HepG2 (cell line): Measurements from ENCODE around the gene PRKAR1B. TPM values are rescaled to one million over a fixed set of nuclear protein-coding genes. Genes with fewer than 3 reads are reported as not detected.

ENCODE experiments used
- CREM ChIP-seq, 2 experiments: sonication (generic) in 1 of 2; formaldehyde crosslinking in 1 of 2; IDR thresholded peaks; 2 replicates each; pipeline versions ENCODE4 v1.4.0 to v1.6.1; 2016 to 2020; ENCODE audit warnings: antibody characterized with exemption in 1 of 2, mild to moderate bottlenecking in 1 of 2, missing genetic modification reagents in 1 of 2
- ERF ChIP-seq: IDR thresholded peaks from 2 replicates; pipeline ENCODE4 v1.6.1; 2018; ENCODE audit warnings: missing biosample characterization, missing genetic modification reagents
- GATAD1 ChIP-seq: IDR thresholded peaks from 2 replicates; pipeline ENCODE4 v1.6.1; 2016; ENCODE audit warnings: missing genetic modification reagents, missing compliant biosample characterization
- MAZ ChIP-seq, 2 experiments: sonication (generic) in 1 of 2; formaldehyde crosslinking in 1 of 2; IDR thresholded peaks; 2 replicates each; pipeline versions ENCODE4 v1.5.0 to v1.6.1; 2012 to 2020; ENCODE audit warnings: low read depth in 2 of 2, mild to moderate bottlenecking in 2 of 2, borderline replicate concordance in 1 of 2, improper control_type of control experiment in 1 of 2, low read length in 1 of 2, missing genetic modification reagents in 1 of 2, moderate library complexity in 1 of 2
- MTA3 ChIP-seq: sonication (generic); formaldehyde crosslinking; IDR thresholded peaks from 2 replicates; pipeline ENCODE4 v1.4.0; 2020; ENCODE audit warnings: missing genetic modification reagents
- SMARCC2 ChIP-seq: fragments of 450-650 bp; IDR thresholded peaks from 2 replicates; pipeline ENCODE4 v1.6.1; 2017; ENCODE audit warnings: antibody characterized with exemption, mild to moderate bottlenecking
- TGIF2 ChIP-seq: IDR thresholded peaks from 2 replicates; pipeline ENCODE4 v1.6.1; 2016; ENCODE audit warnings: control low read depth, missing compliant biosample characterization
- U2AF1 ChIP-seq: fragments of 200-400 bp; formaldehyde crosslinking; optimal IDR thresholded peaks from 2 replicates; pipeline ENCODE3; 2017; ENCODE audit warnings: mild to moderate bottlenecking, low read depth, low read length
- ZFP41 ChIP-seq: sonication (generic); formaldehyde crosslinking; IDR thresholded peaks from 2 replicates; pipeline ENCODE4 v1.4.0; 2020; ENCODE audit warnings: mild to moderate bottlenecking, missing genetic modification reagents, borderline replicate concordance
- ZMYM4 ChIP-seq: sonication (generic); formaldehyde crosslinking; IDR thresholded peaks from 2 replicates; pipeline ENCODE4 v1.8.1; 2023; ENCODE audit warnings: mild to moderate bottlenecking, missing genetic modification reagents
- ZNF124 ChIP-seq: sonication (generic); formaldehyde crosslinking; IDR thresholded peaks from 2 replicates; pipeline ENCODE4 v1.4.0; 2020; ENCODE audit warnings: missing genetic modification reagents
- ZNF280D ChIP-seq: sonication (generic); formaldehyde crosslinking; IDR thresholded peaks from 2 replicates; pipeline ENCODE4 v1.5.1; 2020; ENCODE audit warnings: mild to moderate bottlenecking, missing genetic modification reagents
- ZNF33B ChIP-seq: sonication (generic); formaldehyde crosslinking; IDR thresholded peaks from 2 replicates; pipeline ENCODE4 v1.5.1; 2020; ENCODE audit warnings: mild to moderate bottlenecking, missing genetic modification reagents
- ZNF547 ChIP-seq: sonication (generic); formaldehyde crosslinking; IDR thresholded peaks from 2 replicates; pipeline ENCODE4 v1.5.1; 2020; ENCODE audit warnings: mild to moderate bottlenecking, missing genetic modification reagents
- ZNF629 ChIP-seq: sonication (generic); formaldehyde crosslinking; conservative IDR thresholded peaks from 2 replicates; pipeline ENCODE4 v1.5.0; 2020; ENCODE audit warnings: missing genetic modification reagents
- ZNF782 ChIP-seq: sonication (generic); formaldehyde crosslinking; IDR thresholded peaks from 2 replicates; pipeline ENCODE4 v1.4.0; 2020; ENCODE audit warnings: missing genetic modification reagents, mild to moderate bottlenecking, borderline replicate concordance
- ZSCAN12 ChIP-seq: sonication (generic); formaldehyde crosslinking; IDR thresholded peaks from 2 replicates; pipeline ENCODE4 v1.9.0; 2021; ENCODE audit warnings: mild to moderate bottlenecking, missing genetic modification reagents
- ZZZ3 ChIP-seq: sonication (generic); formaldehyde crosslinking; IDR thresholded peaks from 2 replicates; pipeline ENCODE4 v1.4.0; 2020; ENCODE audit warnings: missing genetic modification reagents, mild to moderate bottlenecking, borderline replicate concordance
- polyA plus RNA-seq, 8 experiments: library from polyadenylated mRNA; depleted of rRNA in 3 of 8; stranded (reverse) in 7 of 8; unstranded in 1 of 8; fragments of >200 nt; fragmentation: Illumina TruSeq in 4 of 8; extraction: Trizol in 4 of 8; gene quantifications; 2 replicates each; pipeline versions ENCODE4 v1.2.1 to v1.2.3, GENCODE V29; 2011 to 2016; ENCODE audit warnings: low read depth in 4 of 8, missing spikeins in 1 of 8, mixed read lengths in 1 of 8; ENCODE audit not compliant: insufficient read depth in 1 of 8
- total RNA-seq, 5 experiments: library from RNA; depleted of rRNA; stranded (reverse); fragments of >200 nt; fragmentation: Illumina TruSeq; extraction: Trizol; gene quantifications; 2 replicates each; pipeline ENCODE4 v1.2.3, GENCODE V29; 2016; ENCODE audit warnings: low read depth in 1 of 5
- TF ChIP-seq, protein P1 (sequence below): sonication (generic); formaldehyde crosslinking; IDR thresholded peaks from 2 replicates; pipeline ENCODE4 v1.5.0; 2020; ENCODE audit warnings: mild to moderate bottlenecking, missing genetic modification reagents
- TF ChIP-seq, protein P2 (sequence below): sonication (generic); formaldehyde crosslinking; IDR thresholded peaks from 2 replicates; pipeline ENCODE4 v1.4.0; 2020; ENCODE audit warnings: mild to moderate bottlenecking, missing genetic modification reagents, borderline replicate concordance

Gene PRKAR1B
- total and polyA plus RNA-seq, 2 of the 13 experiments (the other 11 are each of a cell fraction or from before 2014, with no cell fraction given): 7.9 to 28.2 TPM

GRCh38 chr7:618539-619367 is 108.3 kb downstream of the PRKAR1B start (continued):
- TF ChIP-seq, protein P1, sequence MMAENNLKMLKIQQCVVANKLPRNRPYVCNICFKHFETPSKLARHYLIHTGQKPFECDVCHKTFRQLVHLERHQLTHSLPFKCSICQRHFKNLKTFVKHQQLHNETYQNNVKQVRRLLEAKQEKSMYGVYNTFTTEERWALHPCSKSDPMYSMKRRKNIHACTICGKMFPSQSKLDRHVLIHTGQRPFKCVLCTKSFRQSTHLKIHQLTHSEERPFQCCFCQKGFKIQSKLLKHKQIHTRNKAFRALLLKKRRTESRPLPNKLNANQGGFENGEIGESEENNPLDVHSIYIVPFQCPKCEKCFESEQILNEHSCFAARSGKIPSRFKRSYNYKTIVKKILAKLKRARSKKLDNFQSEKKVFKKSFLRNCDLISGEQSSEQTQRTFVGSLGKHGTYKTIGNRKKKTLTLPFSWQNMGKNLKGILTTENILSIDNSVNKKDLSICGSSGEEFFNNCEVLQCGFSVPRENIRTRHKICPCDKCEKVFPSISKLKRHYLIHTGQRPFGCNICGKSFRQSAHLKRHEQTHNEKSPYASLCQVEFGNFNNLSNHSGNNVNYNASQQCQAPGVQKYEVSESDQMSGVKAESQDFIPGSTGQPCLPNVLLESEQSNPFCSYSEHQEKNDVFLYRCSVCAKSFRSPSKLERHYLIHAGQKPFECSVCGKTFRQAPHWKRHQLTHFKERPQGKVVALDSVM (CRISPR knock-in tag): no peak
- no peak for TF ChIP-seq U2AF1
- TF ChIP-seq SMARCC2: no peak
- TF ChIP-seq, protein P2, sequence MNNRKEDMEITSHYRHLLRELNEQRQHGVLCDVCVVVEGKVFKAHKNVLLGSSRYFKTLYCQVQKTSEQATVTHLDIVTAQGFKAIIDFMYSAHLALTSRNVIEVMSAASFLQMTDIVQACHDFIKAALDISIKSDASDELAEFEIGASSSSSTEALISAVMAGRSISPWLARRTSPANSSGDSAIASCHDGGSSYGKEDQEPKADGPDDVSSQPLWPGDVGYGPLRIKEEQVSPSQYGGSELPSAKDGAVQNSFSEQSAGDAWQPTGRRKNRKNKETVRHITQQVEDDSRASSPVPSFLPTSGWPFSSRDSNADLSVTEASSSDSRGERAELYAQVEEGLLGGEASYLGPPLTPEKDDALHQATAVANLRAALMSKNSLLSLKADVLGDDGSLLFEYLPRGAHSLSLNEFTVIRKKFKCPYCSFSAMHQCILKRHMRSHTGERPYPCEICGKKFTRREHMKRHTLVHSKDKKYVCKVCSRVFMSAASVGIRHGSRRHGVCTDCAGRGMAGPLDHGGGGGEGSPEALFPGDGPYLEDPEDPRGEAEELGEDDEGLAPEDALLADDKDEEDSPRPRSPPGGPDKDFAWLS: no peak
- TF ChIP-seq ZFP41 (CRISPR knock-in tag): no peak
- no peak for TF ChIP-seq ZNF124 (CRISPR knock-in tag)
- TF ChIP-seq ZNF280D (CRISPR knock-in tag): no peak
- no peak for TF ChIP-seq ZNF782 (CRISPR knock-in tag)
- TF ChIP-seq TGIF2 (CRISPR knock-in tag): 0 out of 2 replicates have a peak, but pooled peaks have one; percentile 0
- no peak for TF ChIP-seq ZSCAN12 (CRISPR knock-in tag)
- no peak for TF ChIP-seq ZNF629 (CRISPR knock-in tag)
- TF ChIP-seq ZMYM4 (CRISPR knock-in tag): no peak
- TF ChIP-seq MTA3 (CRISPR knock-in tag): no peak
- TF ChIP-seq MAZ (IDR thresholded peaks at IDR 0.05; ENCODE audit: borderline replicate concordance, low read depth, low read length): no peak
- TF ChIP-seq MAZ (CRISPR knock-in tag; IDR thresholded peaks at IDR 0.05; ENCODE audit: low read depth): no peak
- TF ChIP-seq ZNF547 (CRISPR knock-in tag): no peak
- TF ChIP-seq GATAD1 (CRISPR knock-in tag): no peak
- peak; percentile 63 for TF ChIP-seq CREM (IDR thresholded peaks at IDR 0.05)
- TF ChIP-seq CREM (CRISPR knock-in tag; IDR thresholded peaks at IDR 0.05): no peak
- no peak for TF ChIP-seq ZNF33B
- no peak for TF ChIP-seq ZZZ3
- TF ChIP-seq ERF (CRISPR knock-in tag): peak; percentile 72; the same call in 1 of the 2 replicates
